ENCODE data around the gene LARGE2. TPM values are rescaled to one million over a fixed set of nuclear protein-coding genes. Genes with fewer than 3 reads are reported as not detected.

Gene LARGE2
- total and polyA plus RNA-seq, 3 experiments from 2014 or later, result 2.6 to 14.4 (median 3.2) TPM

DNA sequence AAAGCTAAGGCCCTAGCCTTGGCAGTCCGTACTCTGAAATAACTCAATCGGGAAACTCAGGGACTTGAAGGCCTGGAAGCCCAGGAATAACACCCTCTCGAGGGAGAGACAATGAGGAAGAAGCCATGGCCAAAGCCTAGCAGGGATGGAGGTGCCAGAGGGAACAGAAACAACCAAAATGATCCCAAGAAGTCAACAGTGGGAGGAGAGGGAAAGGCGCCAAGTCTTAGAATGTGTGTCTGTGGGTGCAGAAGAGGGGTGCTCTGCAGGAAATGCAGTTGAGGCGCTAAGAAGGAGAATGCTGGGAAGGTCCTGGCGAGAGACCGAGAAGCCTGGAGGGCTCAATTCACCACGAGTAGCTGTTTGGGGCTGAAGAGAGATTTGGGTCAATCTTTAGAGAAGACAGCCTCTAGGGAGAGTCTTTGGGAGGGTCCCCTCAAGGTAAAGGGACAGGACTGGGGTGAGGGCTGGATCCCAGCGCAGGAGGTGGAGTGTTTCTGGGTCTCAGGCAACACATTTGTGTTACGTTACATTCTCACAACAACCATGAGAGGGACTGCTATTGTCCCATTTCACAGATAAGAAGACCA lies 37.8 kb upstream of the LARGE2 start:
- H3K4me3 Mint-ChIP-seq, result peak overlapping the region; percentile 65 to 92 (median 74)
- no peak for DNase-seq
- peak overlapping the region in 3 of 8 donors; percentile 32 to 54 (median 51) for H3K27ac Mint-ChIP-seq
- peaks cover 10 to 11% (median 10%) of the 10 kb centered on the region in 3 donors for H3K4me1 Mint-ChIP-seq
- peaks cover 0 to 4% of the 10 kb centered on the region in 2 donors for H3K27me3 Mint-ChIP-seq
- H3K4me1 ChIP-seq (ENCODE audit: insufficient read depth, low read length), result peaks cover 6% of the 10 kb centered on the region
- H3K9me3 Mint-ChIP-seq, result no peaks in the 10 kb centered on the region
- ChIA-PET CTCF (interaction anchor here (1.2 to 1.5 kb wide), 2 partner anchors 9 to 79 kb away, joined by 3 to 4 read pairs; no protein-coding TSS in a partner anchor), POLR2A (no interaction called here)
- peak overlapping the region; percentile 55 for H3K4me3 ChIP-seq (ENCODE audit: low read length)
- H3K9me3 ChIP-seq (ENCODE audit: low read length), result no peaks in the 10 kb centered on the region
- H3K27ac ChIP-seq (ENCODE audit: low read depth, low read length), result no peak overlapping the region
- H3K36me3 ChIP-seq (ENCODE audit: insufficient read depth, low read length), result peaks cover 12% of the 10 kb centered on the region
- H3K27me3 ChIP-seq (ENCODE audit: insufficient read depth, low read length, poor library complexity, severe bottlenecking), result no peaks in the 10 kb centered on the region
- H3K36me3 Mint-ChIP-seq, result peaks cover 12 to 25% (median 12%) of the 10 kb centered on the region in 3 donors

GRCh38 chr11:45885274-45885920 lies 37.1 kb upstream of the LARGE2 start, which contains the start of gene MAPK8IP1:
TSS of gene MAPK8IP1 (plus strand) at chr11:45885651. CDS start at chr11:45885821, 170 bp downstream.
- H3K27me3 ChIP-seq (ENCODE audit: insufficient read depth, low read length, poor library complexity, severe bottlenecking), result no peaks in the 10 kb centered on the region
- peak; percentile 42 to 68 (median 52) for DNase-seq
- peaks cover 6% of the 10 kb centered on the region for H3K4me1 ChIP-seq (ENCODE audit: insufficient read depth, low read length)
- ChIA-PET CTCF (interaction anchor here (1.5 kb wide), 1 partner anchor 9 kb away, joined by 3 read pairs; no protein-coding TSS in a partner anchor), POLR2A (no interaction called here)
- no peaks in the 10 kb centered on the region for H3K9me3 ChIP-seq (ENCODE audit: low read length)
- H3K27ac Mint-ChIP-seq, result peak within 1 kb of the TSS in 3 of 8 donors; percentile 32 to 54 (median 51)
- peaks cover 5% of the 10 kb centered on the region for H3K36me3 ChIP-seq (ENCODE audit: insufficient read depth, low read length)
- peak within 1 kb of the TSS; percentile 55 for H3K4me3 ChIP-seq (ENCODE audit: low read length)
- H3K4me3 Mint-ChIP-seq, result peak within 1 kb of the TSS; percentile 65 to 92 (median 74)
- H3K27me3 Mint-ChIP-seq, result peaks cover 5% of the 10 kb centered on the region in 2 donors
- no peak within 1 kb of the TSS for H3K27ac ChIP-seq (ENCODE audit: low read depth, low read length)
- no peaks in the 10 kb centered on the region for H3K9me3 Mint-ChIP-seq
- peaks cover 10 to 11% (median 10%) of the 10 kb centered on the region in 3 donors for H3K4me1 Mint-ChIP-seq
- H3K36me3 Mint-ChIP-seq, result peaks cover 5 to 18% (median 5%) of the 10 kb centered on the region in 3 donors

- H3K4me3 Mint-ChIP-seq, result peak overlapping the region in 5 of 7 donors; percentile 12 to 51 (median 32)
- Histone ChIP-seq H3K27me3 (ENCODE audit: insufficient read depth, low read length, poor library complexity, severe bottlenecking) (no peaks in the 10 kb centered on the region), H3K4me1 (ENCODE audit: insufficient read depth, low read length) (peaks cover 6% of the 10 kb centered on the region), H3K9me3 (ENCODE audit: low read length) (no peaks in the 10 kb centered on the region), H3K27ac (ENCODE audit: low read depth, low read length) (no peak overlapping the region), H3K36me3 (ENCODE audit: insufficient read depth, low read length) (no peaks in the 10 kb centered on the region), H3K4me3 (ENCODE audit: low read length) (no peak overlapping the region)
- no peaks in the 10 kb centered on the region for H3K9me3 Mint-ChIP-seq
- ChIA-PET POLR2A (no interaction called here), CTCF (interaction anchor here (1.0 kb wide), 1 partner anchor 16 kb away, joined by 3 read pairs; no protein-coding TSS in a partner anchor)
- H3K4me1 Mint-ChIP-seq, result peaks cover 10 to 11% (median 10%) of the 10 kb centered on the region in 3 donors
- DNase-seq, result no peak
- H3K27me3 Mint-ChIP-seq, result peaks cover 5 to 7% of the 10 kb centered on the region in 2 donors
- H3K36me3 Mint-ChIP-seq, result peaks cover 0 to 11% (median 5%) of the 10 kb centered on the region in 3 donors
- H3K27ac Mint-ChIP-seq, result no peak overlapping the region
Measured at GRCh38 chr11:45885921-45886721, 36.3 kb upstream of the LARGE2 start.

GRCh38 chr11:45886816-45887520 lies 35.5 kb upstream of the LARGE2 start:
- Mint-ChIP-seq H3K27me3 (peaks cover 5 to 7% of the 10 kb centered on the region in 2 donors), H3K4me3 (peak overlapping the region; percentile 23 to 54 (median 34)), H3K9me3 (no peaks in the 10 kb centered on the region), H3K27ac (no peak overlapping the region), H3K4me1 (peaks cover 10 to 11% (median 10%) of the 10 kb centered on the region in 3 donors), H3K36me3 (peaks cover 0 to 6% (median 5%) of the 10 kb centered on the region in 3 donors)
- Histone ChIP-seq H3K4me3 (ENCODE audit: low read length) (no peak overlapping the region), H3K36me3 (ENCODE audit: insufficient read depth, low read length) (no peaks in the 10 kb centered on the region), H3K27me3 (ENCODE audit: insufficient read depth, low read length, poor library complexity, severe bottlenecking) (no peaks in the 10 kb centered on the region), H3K9me3 (ENCODE audit: low read length) (no peaks in the 10 kb centered on the region), H3K27ac (ENCODE audit: low read depth, low read length) (no peak overlapping the region), H3K4me1 (ENCODE audit: insufficient read depth, low read length) (peaks cover 6% of the 10 kb centered on the region)
- ChIA-PET POLR2A (no interaction called here), CTCF (interaction anchor here (1.0 kb wide), 1 partner anchor 17 kb away, joined by 3 read pairs; no protein-coding TSS in a partner anchor)
- no peak for DNase-seq

GRCh38 chr11:45887587-45887986 lies 34.9 kb upstream of the LARGE2 start:
- Histone ChIP-seq H3K27ac (ENCODE audit: low read depth, low read length) (no peak overlapping the region), H3K27me3 (ENCODE audit: insufficient read depth, low read length, poor library complexity, severe bottlenecking) (no peaks in the 10 kb centered on the region), H3K9me3 (ENCODE audit: low read length) (no peaks in the 10 kb centered on the region), H3K4me1 (ENCODE audit: insufficient read depth, low read length) (peaks cover 6% of the 10 kb centered on the region), H3K4me3 (ENCODE audit: low read length) (no peak overlapping the region), H3K36me3 (ENCODE audit: insufficient read depth, low read length) (no peaks in the 10 kb centered on the region)
- POLR2A ChIA-PET, result no interaction called here
- Mint-ChIP-seq H3K36me3 (peaks cover 0 to 2% (median 0%) of the 10 kb centered on the region in 3 donors), H3K4me3 (peak overlapping the region in 4 of 7 donors; percentile 32 to 49 (median 36)), H3K4me1 (peaks cover 10 to 11% (median 10%) of the 10 kb centered on the region in 3 donors), H3K9me3 (no peaks in the 10 kb centered on the region), H3K27ac (no peak overlapping the region), H3K27me3 (peaks cover 7 to 10% of the 10 kb centered on the region in 2 donors)
- DNase-seq, result no peak
- CTCF ChIA-PET, result interaction anchor here (1.0 kb wide), 1 partner anchor 18 kb away, joined by 3 read pairs; no protein-coding TSS in a partner anchor

- Histone ChIP-seq H3K27ac (ENCODE audit: low read depth, low read length) (no peak overlapping the region), H3K9me3 (ENCODE audit: low read length) (no peaks in the 10 kb centered on the region), H3K4me3 (ENCODE audit: low read length) (no peak overlapping the region), H3K27me3 (ENCODE audit: insufficient read depth, low read length, poor library complexity, severe bottlenecking) (no peaks in the 10 kb centered on the region), H3K4me1 (ENCODE audit: insufficient read depth, low read length) (peaks cover 6% of the 10 kb centered on the region), H3K36me3 (ENCODE audit: insufficient read depth, low read length) (no peaks in the 10 kb centered on the region)
- H3K27ac Mint-ChIP-seq, result no peak overlapping the region
- no peaks in the 10 kb centered on the region for H3K9me3 Mint-ChIP-seq
- H3K4me1 Mint-ChIP-seq, result peaks cover 8% of the 10 kb centered on the region in 3 donors
- no peak overlapping the region for H3K4me3 Mint-ChIP-seq
- ChIA-PET CTCF (no interaction called here), POLR2A (no interaction called here)
- H3K27me3 Mint-ChIP-seq, result peaks cover 16 to 19% of the 10 kb centered on the region in 2 donors
- H3K36me3 Mint-ChIP-seq, result peaks cover 0 to 2% (median 0%) of the 10 kb centered on the region in 3 donors
- DNase-seq, result no peak
Measured at GRCh38 chr11:45889555-45889954, 32.9 kb upstream of the LARGE2 start.

DNA sequence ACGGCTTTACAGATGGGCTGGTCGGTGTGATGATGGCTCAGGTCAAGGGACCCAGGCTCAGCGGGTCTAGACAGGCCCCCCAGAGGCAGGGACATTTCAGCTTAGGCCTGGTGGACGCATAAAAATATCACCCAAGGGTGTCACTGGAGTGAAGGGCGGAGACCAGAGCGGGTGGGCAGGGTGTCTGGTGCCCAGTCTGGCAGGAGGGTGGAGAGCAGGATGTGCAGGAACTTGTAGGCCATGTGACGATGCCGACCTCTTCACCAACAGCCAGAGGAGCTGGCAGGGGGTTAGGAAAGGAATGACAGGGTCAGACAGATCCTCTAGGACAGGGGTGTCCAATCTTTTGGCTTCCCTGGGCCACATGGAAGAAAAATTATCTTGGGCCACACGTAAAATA lies 32.5 kb upstream of the LARGE2 start:
- H3K4me3 ChIP-seq (ENCODE audit: low read length), result no peak overlapping the region
- H3K27me3 Mint-ChIP-seq, result peaks cover 14 to 23% of the 10 kb centered on the region in 2 donors
- H3K9me3 ChIP-seq (ENCODE audit: low read length), result no peaks in the 10 kb centered on the region
- ChIA-PET POLR2A (no interaction called here), CTCF (no interaction called here)
- H3K4me1 ChIP-seq (ENCODE audit: insufficient read depth, low read length), result peaks cover 3% of the 10 kb centered on the region
- H3K27ac Mint-ChIP-seq, result no peak overlapping the region
- H3K36me3 Mint-ChIP-seq, result peaks cover 0 to 4% (median 2%) of the 10 kb centered on the region in 3 donors
- no peaks in the 10 kb centered on the region for H3K27me3 ChIP-seq (ENCODE audit: insufficient read depth, low read length, poor library complexity, severe bottlenecking)
- DNase-seq, result no peak
- no peak overlapping the region for H3K27ac ChIP-seq (ENCODE audit: low read depth, low read length)
- peaks cover 3 to 4% (median 4%) of the 10 kb centered on the region in 3 donors for H3K4me1 Mint-ChIP-seq
- H3K4me3 Mint-ChIP-seq, result no peak overlapping the region
- no peaks in the 10 kb centered on the region for H3K36me3 ChIP-seq (ENCODE audit: insufficient read depth, low read length)
- H3K9me3 Mint-ChIP-seq, result no peaks in the 10 kb centered on the region

Measured in CD8-positive, alpha-beta memory T cell (primary cell).